ENCODE results near the gene ATP1B3.

DNA sequence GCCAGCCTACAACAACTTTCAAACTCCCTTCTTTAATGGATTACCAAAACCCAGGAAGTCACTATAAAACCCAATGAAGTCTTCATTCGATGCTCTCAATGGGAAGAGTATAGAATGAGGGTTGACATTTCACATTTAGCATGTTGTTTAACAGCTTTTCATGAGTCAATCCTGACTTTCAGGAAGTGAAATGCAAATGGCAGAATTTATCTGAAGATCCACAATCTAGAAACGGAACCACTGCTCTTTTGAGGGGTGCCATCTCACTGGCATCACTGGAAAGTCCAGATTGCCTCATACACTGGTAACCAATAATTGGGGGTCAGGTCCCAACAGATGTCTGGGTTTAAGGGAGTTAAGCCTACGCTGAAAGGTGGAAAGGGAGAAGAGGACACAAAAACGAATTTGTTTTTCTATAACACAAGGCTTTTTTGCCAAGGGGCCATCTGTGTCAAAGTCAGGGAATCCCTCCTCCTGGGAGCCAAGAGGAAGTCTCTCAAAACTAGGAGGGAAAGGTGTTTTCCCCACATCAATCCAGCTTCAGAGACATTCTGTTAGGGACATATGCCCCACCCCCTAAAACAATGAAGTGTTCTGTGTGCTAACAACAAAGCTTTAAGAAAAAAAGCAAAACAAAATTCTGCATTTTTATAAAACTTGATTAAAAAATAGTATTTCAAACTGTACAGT, 12.0 kb upstream of the ATP1B3 start:
- TF ChIP-seq, protein P1, sequence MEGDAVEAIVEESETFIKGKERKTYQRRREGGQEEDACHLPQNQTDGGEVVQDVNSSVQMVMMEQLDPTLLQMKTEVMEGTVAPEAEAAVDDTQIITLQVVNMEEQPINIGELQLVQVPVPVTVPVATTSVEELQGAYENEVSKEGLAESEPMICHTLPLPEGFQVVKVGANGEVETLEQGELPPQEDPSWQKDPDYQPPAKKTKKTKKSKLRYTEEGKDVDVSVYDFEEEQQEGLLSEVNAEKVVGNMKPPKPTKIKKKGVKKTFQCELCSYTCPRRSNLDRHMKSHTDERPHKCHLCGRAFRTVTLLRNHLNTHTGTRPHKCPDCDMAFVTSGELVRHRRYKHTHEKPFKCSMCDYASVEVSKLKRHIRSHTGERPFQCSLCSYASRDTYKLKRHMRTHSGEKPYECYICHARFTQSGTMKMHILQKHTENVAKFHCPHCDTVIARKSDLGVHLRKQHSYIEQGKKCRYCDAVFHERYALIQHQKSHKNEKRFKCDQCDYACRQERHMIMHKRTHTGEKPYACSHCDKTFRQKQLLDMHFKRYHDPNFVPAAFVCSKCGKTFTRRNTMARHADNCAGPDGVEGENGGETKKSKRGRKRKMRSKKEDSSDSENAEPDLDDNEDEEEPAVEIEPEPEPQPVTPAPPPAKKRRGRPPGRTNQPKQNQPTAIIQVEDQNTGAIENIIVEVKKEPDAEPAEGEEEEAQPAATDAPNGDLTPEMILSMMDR (IDR thresholded peaks at IDR 0.05; ENCODE audit: low read length), result no peak
- no peak for TF ChIP-seq EZH2phosphoT487 (IDR thresholded peaks at IDR 0.05; ENCODE audit: low read length)
- TF ChIP-seq EZH2 (optimal IDR thresholded peaks at IDR 0.05; ENCODE audit: low read depth, low read length), result no peak
